Sigmoid colon (tissue), 4 donors: ENCODE data around the gene MELTF.

Experiments used
- CTCF ChIP-seq, 4 experiments: fragments of 450-650 bp in 3 of 4; fragments of 200-600 bp in 1 of 4; IDR thresholded peaks; one replicate each; pipeline ENCODE4 v1.5.1; 2016 to 2019; ENCODE audit warnings: antibody characterized with exemption in 4 of 4, mild to moderate bottlenecking in 3 of 4, moderate library complexity in 2 of 4
- EP300 ChIP-seq, 4 donors: sonication (generic); formaldehyde crosslinking; IDR thresholded peaks; one replicate each; pipeline ENCODE4 v1.6.1; 2017; ENCODE audit warnings: antibody characterized with exemption in 4 of 4
- POLR2A ChIP-seq, 2 donors: fragments of 450-650 bp; IDR thresholded peaks; one replicate each; pipeline ENCODE4 v1.6.1; 2016; ENCODE audit warnings: antibody characterized with exemption in 2 of 2, mild to moderate bottlenecking in 2 of 2, moderate library complexity in 2 of 2

GRCh38 chr3:197023241-197023997 lies 6.2 kb downstream of the MELTF start:
- no peak for TF ChIP-seq CTCF (IDR thresholded peaks at IDR 0.05)
- no peak for TF ChIP-seq POLR2A (IDR thresholded peaks at IDR 0.05)
- TF ChIP-seq EP300 (IDR thresholded peaks at IDR 0.05) = no peak
